GM12801 (cell line): ENCODE measurements around the gene LETM1.

ENCODE experiments used
- TF ChIP-seq, protein P1 (sequence below): IDR thresholded peaks from one replicate; pipeline ENCODE4 v1.5.1; 2011; ENCODE audit warnings: control low read depth; ENCODE audit not compliant: insufficient read length; ENCODE audit errors: extremely low read depth

The LETM1 gene

DNA sequence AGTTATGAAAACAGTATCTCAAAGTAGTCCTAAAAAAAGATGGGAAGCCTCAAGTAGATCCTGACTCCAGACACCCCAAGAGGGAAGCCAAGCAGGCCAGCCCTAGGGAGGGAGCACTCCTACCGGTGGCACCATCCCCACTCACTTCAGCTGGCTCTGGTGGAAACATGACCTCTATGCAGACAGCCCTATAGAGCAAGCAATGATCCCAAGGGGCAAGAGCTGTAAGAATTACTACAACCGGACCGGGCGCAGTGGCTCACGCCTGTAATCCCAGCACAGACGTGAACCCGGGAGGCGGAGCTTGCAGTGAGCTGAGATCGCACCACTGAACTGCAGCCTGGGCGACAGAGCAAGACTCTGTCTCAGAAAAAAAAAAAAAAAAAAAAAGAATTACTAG is 5.7 kb downstream of the LETM1 start:
- TF ChIP-seq, protein P1, sequence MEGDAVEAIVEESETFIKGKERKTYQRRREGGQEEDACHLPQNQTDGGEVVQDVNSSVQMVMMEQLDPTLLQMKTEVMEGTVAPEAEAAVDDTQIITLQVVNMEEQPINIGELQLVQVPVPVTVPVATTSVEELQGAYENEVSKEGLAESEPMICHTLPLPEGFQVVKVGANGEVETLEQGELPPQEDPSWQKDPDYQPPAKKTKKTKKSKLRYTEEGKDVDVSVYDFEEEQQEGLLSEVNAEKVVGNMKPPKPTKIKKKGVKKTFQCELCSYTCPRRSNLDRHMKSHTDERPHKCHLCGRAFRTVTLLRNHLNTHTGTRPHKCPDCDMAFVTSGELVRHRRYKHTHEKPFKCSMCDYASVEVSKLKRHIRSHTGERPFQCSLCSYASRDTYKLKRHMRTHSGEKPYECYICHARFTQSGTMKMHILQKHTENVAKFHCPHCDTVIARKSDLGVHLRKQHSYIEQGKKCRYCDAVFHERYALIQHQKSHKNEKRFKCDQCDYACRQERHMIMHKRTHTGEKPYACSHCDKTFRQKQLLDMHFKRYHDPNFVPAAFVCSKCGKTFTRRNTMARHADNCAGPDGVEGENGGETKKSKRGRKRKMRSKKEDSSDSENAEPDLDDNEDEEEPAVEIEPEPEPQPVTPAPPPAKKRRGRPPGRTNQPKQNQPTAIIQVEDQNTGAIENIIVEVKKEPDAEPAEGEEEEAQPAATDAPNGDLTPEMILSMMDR = no peak

- TF ChIP-seq, protein P1 = no peak
These were observed 9.4 kb downstream of the LETM1 start for GRCh38 chr4:1846580-1846979.

DNA sequence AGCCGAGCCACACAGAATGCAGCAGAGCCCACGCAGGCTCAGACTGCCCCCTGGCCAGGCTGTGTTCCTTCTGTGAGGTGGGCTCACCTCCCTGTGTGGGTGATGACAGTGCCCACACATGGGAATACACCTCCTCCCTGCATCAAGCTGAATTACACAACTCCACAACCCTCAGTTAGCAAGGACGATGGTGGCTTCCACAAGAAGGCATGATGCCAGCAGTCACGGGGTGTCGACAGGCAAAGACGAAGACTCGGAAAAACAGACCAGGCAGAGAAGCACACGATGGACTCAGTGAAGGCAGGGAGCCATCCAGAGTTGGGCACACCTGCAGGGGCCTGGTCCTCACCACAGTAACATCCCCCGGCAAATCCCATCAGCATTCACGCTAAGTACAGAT is 12.1 kb downstream of the LETM1 start:
- TF ChIP-seq, protein P1 = no peak

DNA sequence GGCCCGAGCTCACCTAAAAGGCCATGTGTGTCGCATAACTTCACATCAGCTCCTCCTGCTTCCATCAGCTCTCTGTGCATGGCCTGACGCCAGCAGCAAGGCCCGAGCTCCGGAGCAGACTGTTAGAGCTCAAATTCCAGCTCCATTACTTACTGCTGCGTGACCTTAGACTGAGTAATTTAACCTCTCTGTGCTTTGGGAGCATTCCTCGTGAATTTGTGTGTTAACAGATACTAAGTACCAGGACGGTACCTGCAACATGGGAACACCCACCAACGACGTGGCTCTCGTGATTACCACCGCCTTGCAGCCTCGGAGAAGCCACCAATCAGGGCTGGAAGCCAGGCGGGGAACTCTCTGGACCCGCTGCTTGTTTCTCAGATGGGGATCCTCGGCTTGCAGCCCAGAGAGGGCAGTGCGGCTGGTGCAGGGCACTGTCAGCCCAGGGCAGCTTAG is 12.9 kb downstream of the LETM1 start:
- TF ChIP-seq, protein P1 = no peak

GRCh38 chr4:1842339-1842895 is 13.5 kb downstream of the LETM1 start:
- TF ChIP-seq, protein P1 = no peak

DNA sequence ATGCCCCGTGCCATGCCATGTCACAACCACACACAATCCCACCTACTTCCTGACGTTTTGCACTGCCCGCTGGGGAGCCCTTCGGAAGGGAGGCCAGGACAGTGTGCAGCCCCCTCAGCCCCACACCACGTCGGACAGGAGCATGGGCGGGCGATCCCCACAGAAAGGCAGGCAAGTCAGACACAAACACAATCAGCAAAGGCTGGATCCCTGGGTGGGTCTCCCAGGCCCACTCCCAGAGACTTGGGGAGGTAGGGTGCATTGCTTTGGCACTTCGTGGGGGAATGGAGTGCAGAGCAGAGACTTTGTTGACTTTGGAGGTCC is 14.1 kb downstream of the LETM1 start:
- TF ChIP-seq, protein P1 = no peak

DNA sequence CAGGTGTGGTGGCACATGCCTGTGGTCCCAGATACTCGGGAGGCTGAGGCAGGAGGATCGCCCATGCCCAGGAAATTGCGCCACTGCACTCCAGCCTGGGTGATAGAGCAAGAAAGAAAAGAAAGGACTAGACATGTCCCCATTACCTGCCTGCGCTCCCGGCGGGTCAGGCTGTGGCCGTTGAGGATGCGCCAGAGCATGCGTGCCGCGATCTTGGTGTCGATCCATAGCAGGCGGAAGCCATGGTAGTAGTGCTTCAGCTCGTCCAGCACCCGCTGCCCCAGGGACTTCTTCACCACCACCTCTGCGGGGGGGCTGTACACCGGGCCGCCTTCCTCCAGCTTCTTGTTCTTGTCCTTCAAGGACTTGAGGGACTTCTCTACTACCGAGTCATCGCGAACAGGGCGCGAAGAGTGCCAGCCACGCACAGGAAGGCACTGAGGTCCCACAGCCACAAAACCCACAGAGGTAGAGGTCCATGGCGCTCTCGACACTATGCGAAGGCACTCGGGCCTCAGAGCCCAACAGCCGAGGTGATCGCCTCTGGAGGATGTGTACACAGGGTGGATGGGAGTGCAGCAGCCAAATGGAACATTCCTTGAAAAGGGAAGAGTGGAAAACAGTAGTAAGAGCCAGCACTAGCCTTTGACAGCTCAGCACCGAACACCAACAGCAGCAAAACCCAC is 14.6 kb downstream of the LETM1 start:
- TF ChIP-seq, protein P1 = no peak
